Activated CD8-positive, alpha-beta T cell treated with anti-CD3 and anti-CD28 coated beads for 36 hours (primary cell): Measurements from ENCODE around the gene UBE2A. TPM values are rescaled to one million over a fixed set of nuclear protein-coding genes. Genes with fewer than 3 reads are reported as not detected.

Experiments used
- ATAC-seq: fragments of 200-7000 bp; cut with Tn5 transposase; one replicate; pipeline ENCODE4 v1.10.0; 2021; ENCODE audit warnings: mild to moderate bottlenecking, moderate library complexity
- CTCF ChIA-PET: fragments of 350-600 bp; sonication (Branson Sonifier 250); formaldehyde crosslinking; loops from one replicate; lab custom pipeline; 2021; ENCODE audit warnings: antibody characterized with exemption; lab: Charles Lee
- POLR2A ChIA-PET: fragments of 350-600 bp; sonication (Branson Sonifier 250); formaldehyde crosslinking; loops from one replicate; lab custom pipeline; 2021; ENCODE audit warnings: antibody characterized with exemption; lab: Charles Lee
- DNase-seq: peaks from one replicate; pipeline ENCODE4 v3.0.0-alpha.2; 2020
- H3K27ac Mint-ChIP-seq: one replicate; pipeline ENCODE4 v1.8.0; 2021; ENCODE audit warnings: mild to moderate bottlenecking, mixed read lengths
- H3K27me3 Mint-ChIP-seq: one replicate; pipeline ENCODE4 v1.8.0; 2021; ENCODE audit warnings: mixed read lengths
- H3K36me3 Mint-ChIP-seq: one replicate; pipeline ENCODE4 v1.8.0; 2021; ENCODE audit warnings: low read depth, mixed read lengths
- H3K4me1 Mint-ChIP-seq: one replicate; pipeline ENCODE4 v1.8.0; 2021; ENCODE audit warnings: low read depth, mixed read lengths
- H3K4me3 Mint-ChIP-seq: one replicate; pipeline ENCODE4 v1.8.0; 2021; ENCODE audit warnings: mild to moderate bottlenecking, moderate library complexity, mixed read lengths
- H3K9me3 Mint-ChIP-seq: one replicate; pipeline ENCODE4 v1.8.0; 2021; ENCODE audit warnings: mixed read lengths
- intact Hi-C: fragments of 100-400 bp; cut with micrococcal nuclease; formaldehyde crosslinking; loops from one replicate; pipeline ENCODE4 v1.10.0; 2022
- total RNA-seq, 2 experiments: library from RNA; stranded (reverse); gene quantifications; one replicate each; pipeline ENCODE4 v1.2.3, GENCODE V29; 2021
- TF ChIP-seq, protein P1 (sequence below): fragments of 200-600 bp; IDR thresholded peaks from one replicate; pipeline ENCODE4 v1.8.0; 2022; ENCODE audit warnings: antibody characterized with exemption, mild to moderate bottlenecking

UBE2A gene
- total RNA-seq, 2 experiments from 2014 or later = 50.9 to 52.4 TPM

GRCh38 chrX:119541188-119541587, 33.2 kb upstream of the UBE2A start:
- TF ChIP-seq, protein P1, sequence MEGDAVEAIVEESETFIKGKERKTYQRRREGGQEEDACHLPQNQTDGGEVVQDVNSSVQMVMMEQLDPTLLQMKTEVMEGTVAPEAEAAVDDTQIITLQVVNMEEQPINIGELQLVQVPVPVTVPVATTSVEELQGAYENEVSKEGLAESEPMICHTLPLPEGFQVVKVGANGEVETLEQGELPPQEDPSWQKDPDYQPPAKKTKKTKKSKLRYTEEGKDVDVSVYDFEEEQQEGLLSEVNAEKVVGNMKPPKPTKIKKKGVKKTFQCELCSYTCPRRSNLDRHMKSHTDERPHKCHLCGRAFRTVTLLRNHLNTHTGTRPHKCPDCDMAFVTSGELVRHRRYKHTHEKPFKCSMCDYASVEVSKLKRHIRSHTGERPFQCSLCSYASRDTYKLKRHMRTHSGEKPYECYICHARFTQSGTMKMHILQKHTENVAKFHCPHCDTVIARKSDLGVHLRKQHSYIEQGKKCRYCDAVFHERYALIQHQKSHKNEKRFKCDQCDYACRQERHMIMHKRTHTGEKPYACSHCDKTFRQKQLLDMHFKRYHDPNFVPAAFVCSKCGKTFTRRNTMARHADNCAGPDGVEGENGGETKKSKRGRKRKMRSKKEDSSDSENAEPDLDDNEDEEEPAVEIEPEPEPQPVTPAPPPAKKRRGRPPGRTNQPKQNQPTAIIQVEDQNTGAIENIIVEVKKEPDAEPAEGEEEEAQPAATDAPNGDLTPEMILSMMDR = no peak
- POLR2A ChIA-PET = no interaction called here

GRCh38 chrX:119549327-119550016, 24.9 kb upstream of the UBE2A start:
- POLR2A ChIA-PET = interaction anchor here (1.0 kb wide), 2 partner anchors 15 to 25 kb away, joined by 3 to 4 read pairs; partner anchors contain the start of gene UBE2A
- Mint-ChIP-seq H3K4me1 (peaks cover 16% of the 10 kb centered on the region), H3K27ac (no peak overlapping the region), H3K4me3 (no peak overlapping the region), H3K36me3 (peaks cover 2% of the 10 kb centered on the region), H3K9me3 (no peaks in the 10 kb centered on the region), H3K27me3 (no peaks in the 10 kb centered on the region)
- TF ChIP-seq, protein P1 = no peak
- CTCF ChIA-PET = interaction anchor here (1.5 kb wide), 1 partner anchor 33 kb away, joined by 6 read pairs; no protein-coding TSS in a partner anchor
- intact Hi-C loops = no loop called here
- DNase-seq (no peak), ATAC-seq (no peak)

More at GRCh38 chrX:119541188-119541587, 33.2 kb upstream of the UBE2A start:
- Mint-ChIP-seq H3K9me3 (no peaks in the 10 kb centered on the region), H3K27me3 (no peaks in the 10 kb centered on the region), H3K4me3 (no peak overlapping the region), H3K4me1 (no peaks in the 10 kb centered on the region), H3K27ac (no peak overlapping the region), H3K36me3 (peaks cover 5% of the 10 kb centered on the region)
- CTCF ChIA-PET = no interaction called here
- ATAC-seq (no peak), DNase-seq (no peak)
- intact Hi-C loops = no loop called here

- ChIA-PET POLR2A (no interaction called here), CTCF (no interaction called here)
- Mint-ChIP-seq H3K9me3 (no peaks in the 10 kb centered on the region), H3K27me3 (no peaks in the 10 kb centered on the region), H3K36me3 (peaks cover 5% of the 10 kb centered on the region), H3K4me3 (no peak overlapping the region), H3K4me1 (peaks cover 14% of the 10 kb centered on the region), H3K27ac (no peak overlapping the region)
- TF ChIP-seq, protein P1 = no peak
- DNase-seq (no peak), ATAC-seq (no peak)
- intact Hi-C loops = no loop called here
Measured at GRCh38 chrX:119552508-119552907, 21.9 kb upstream of the UBE2A start.

DNA sequence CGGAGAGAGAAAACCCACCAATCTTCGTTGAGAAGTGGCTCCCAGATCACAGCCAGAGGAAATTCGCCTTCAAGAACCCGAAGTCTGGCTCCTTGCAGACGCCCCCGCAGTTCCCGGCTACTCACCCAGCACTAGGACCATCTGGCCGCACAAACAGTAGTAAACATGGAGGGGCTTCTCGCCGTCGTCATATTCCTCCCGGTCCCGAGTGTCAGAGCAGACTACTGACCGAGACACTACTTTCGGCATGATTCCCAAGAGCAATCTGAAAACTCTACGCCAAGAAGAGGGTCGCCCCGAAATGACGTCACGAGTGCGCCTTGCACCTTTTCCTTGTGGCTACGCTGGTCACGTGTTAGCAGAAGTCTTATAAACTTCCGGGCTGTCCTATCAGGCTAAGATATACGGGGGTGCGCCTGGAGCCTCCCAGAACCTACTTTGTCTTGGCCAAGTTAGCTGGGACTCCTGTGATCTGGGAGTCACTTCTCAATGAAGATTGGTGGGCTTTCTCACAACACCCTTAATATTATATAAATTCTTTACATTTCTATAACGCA, 9.2 kb upstream of the UBE2A start, which contains the start of gene STEEP1:
TSS of gene STEEP1 (minus strand) at position 303 of the 557 bp plus-strand sequence. CDS start at position 249, 54 bp downstream.
- intact Hi-C loops = no loop called here
- CTCF ChIA-PET = no interaction called here
- POLR2A ChIA-PET = interaction anchor here (1.0 to 1.7 kb wide), 4 partner anchors 8 to 41 kb away, joined by 3 to 7 read pairs (median 3); partner anchors contain the start of genes NKRF and UBE2A

More for the DNA sequence above, 9.2 kb upstream of the UBE2A start, which contains the start of gene STEEP1:
- ATAC-seq (peak; percentile 96), DNase-seq (peak; percentile 95)
- Mint-ChIP-seq H3K36me3 (peaks cover under 1% of the 10 kb centered on the region), H3K9me3 (no peaks in the 10 kb centered on the region), H3K27ac (peak within 1 kb of the TSS; percentile 92), H3K27me3 (no peaks in the 10 kb centered on the region), H3K4me1 (peaks cover 18% of the 10 kb centered on the region), H3K4me3 (peak within 1 kb of the TSS; percentile 92)
- TF ChIP-seq, protein P1 = no peak
